HepG2 (cell line): ENCODE data around the gene SYS1. TPM values are rescaled to one million over a fixed set of nuclear protein-coding genes. Genes with fewer than 3 reads are reported as not detected.

Experiments
- CREB3 ChIP-seq: sonication (generic); formaldehyde crosslinking; IDR thresholded peaks from 2 replicates; pipeline ENCODE4 v1.5.0; 2020; ENCODE audit warnings: missing genetic modification reagents
- DR1 ChIP-seq: sonication (generic); formaldehyde crosslinking; IDR thresholded peaks from 2 replicates; pipeline ENCODE4 v1.8.0; 2021; ENCODE audit warnings: mild to moderate bottlenecking, missing genetic modification reagents, inconsistent platforms
- E2F1 ChIP-seq: sonication (generic); formaldehyde crosslinking; IDR thresholded peaks from 2 replicates; pipeline ENCODE4 v1.5.0; 2020; ENCODE audit warnings: missing genetic modification reagents
- FOXC1 ChIP-seq: sonication (generic); formaldehyde crosslinking; IDR thresholded peaks from 2 replicates; pipeline ENCODE4 v1.8.0; 2022; ENCODE audit warnings: mild to moderate bottlenecking, missing genetic modification reagents, borderline replicate concordance
- HES4 ChIP-seq: sonication (generic); formaldehyde crosslinking; IDR thresholded peaks from 2 replicates; pipeline ENCODE4 v1.9.0; 2021; ENCODE audit warnings: mild to moderate bottlenecking, missing genetic modification reagents, borderline replicate concordance
- HIVEP1 ChIP-seq: sonication (generic); formaldehyde crosslinking; IDR thresholded peaks from 2 replicates; pipeline ENCODE4 v1.4.0; 2020; ENCODE audit warnings: mild to moderate bottlenecking, missing genetic modification reagents
- LRRFIP1 ChIP-seq: sonication (generic); formaldehyde crosslinking; conservative IDR thresholded peaks from 2 replicates; pipeline ENCODE4 v1.4.0; 2020; ENCODE audit warnings: missing genetic modification reagents
- MIER2 ChIP-seq: IDR thresholded peaks from 2 replicates; pipeline ENCODE4 v1.6.1; 2016; ENCODE audit warnings: missing biosample characterization, missing genetic modification reagents
- NCOA5 ChIP-seq: sonication (generic); formaldehyde crosslinking; IDR thresholded peaks from 2 replicates; pipeline ENCODE4 v1.4.0; 2020; ENCODE audit warnings: missing genetic modification reagents
- ONECUT2 ChIP-seq: sonication (generic); formaldehyde crosslinking; IDR thresholded peaks from 2 replicates; pipeline ENCODE4 v1.4.0; 2020; ENCODE audit warnings: missing genetic modification reagents
- PITX1 ChIP-seq: sonication (generic); formaldehyde crosslinking; IDR thresholded peaks from 2 replicates; pipeline ENCODE4 v1.5.1; 2020; ENCODE audit warnings: mild to moderate bottlenecking, missing genetic modification reagents
- RAD51 ChIP-seq: fragments of 450-650 bp; IDR thresholded peaks from 2 replicates; pipeline ENCODE4 v1.6.1; 2016; ENCODE audit warnings: borderline replicate concordance
- RCOR2 ChIP-seq: IDR thresholded peaks from 2 replicates; pipeline ENCODE4 v1.6.1; 2016; ENCODE audit warnings: missing biosample characterization, missing genetic modification reagents
- SKI ChIP-seq: fragments of 450-650 bp; IDR thresholded peaks from one replicate; pipeline ENCODE4 v1.6.1; 2018; ENCODE audit warnings: mild to moderate bottlenecking; ENCODE audit not compliant: partially characterized antibody
- SNAPC2 ChIP-seq: sonication (generic); formaldehyde crosslinking; IDR thresholded peaks from 2 replicates; pipeline ENCODE4 v1.8.1; 2022; ENCODE audit warnings: mild to moderate bottlenecking, missing genetic modification reagents
- SOX13 ChIP-seq, 3 experiments: fragments of 450-650 bp in 1 of 3; sonication (generic) in 1 of 3; formaldehyde crosslinking in 1 of 3; IDR thresholded peaks in 2 of 3; conservative IDR thresholded peaks in 1 of 3; 2 replicates each; pipeline versions ENCODE4 v1.5.0 to v1.6.1; 2016 to 2020; ENCODE audit warnings: antibody characterized with exemption in 1 of 3, mild to moderate bottlenecking in 1 of 3, missing compliant biosample characterization in 1 of 3, missing genetic modification reagents in 1 of 3, moderate library complexity in 1 of 3
- TARDBP ChIP-seq: sonication (generic); formaldehyde crosslinking; IDR thresholded peaks from 2 replicates; pipeline ENCODE4 v1.8.0; 2022; ENCODE audit warnings: mild to moderate bottlenecking, missing genetic modification reagents
- XBP1 ChIP-seq: sonication (generic); formaldehyde crosslinking; IDR thresholded peaks from 2 replicates; pipeline ENCODE4 v1.5.0; 2020; ENCODE audit warnings: missing genetic modification reagents
- ZFYVE20 ChIP-seq: sonication (generic); formaldehyde crosslinking; IDR thresholded peaks from 2 replicates; pipeline ENCODE4 v1.8.0; 2023; ENCODE audit warnings: low read depth, mild to moderate bottlenecking, moderate library complexity, missing genetic modification reagents, borderline replicate concordance
- ZNF160 ChIP-seq: sonication (generic); formaldehyde crosslinking; IDR thresholded peaks from 2 replicates; pipeline ENCODE4 v1.8.0; 2022; ENCODE audit warnings: mild to moderate bottlenecking, inconsistent platforms, missing genetic modification reagents
- ZNF230 ChIP-seq: sonication (generic); formaldehyde crosslinking; IDR thresholded peaks from 2 replicates; pipeline ENCODE4 v1.4.0; 2020; ENCODE audit warnings: mild to moderate bottlenecking, missing genetic modification reagents
- ZNF441 ChIP-seq: sonication (generic); formaldehyde crosslinking; IDR thresholded peaks from 2 replicates; pipeline ENCODE4 v1.7.0; 2021; ENCODE audit warnings: missing genetic modification reagents, borderline replicate concordance
- ZNF576 ChIP-seq: sonication (generic); formaldehyde crosslinking; IDR thresholded peaks from 2 replicates; pipeline ENCODE4 v1.4.0; 2020; ENCODE audit warnings: mild to moderate bottlenecking, missing genetic modification reagents
- ZNF614 ChIP-seq: IDR thresholded peaks from 2 replicates; pipeline ENCODE4 v1.6.1; 2018; ENCODE audit warnings: missing biosample characterization, missing genetic modification reagents, inconsistent platforms, borderline replicate concordance
- polyA plus RNA-seq, 8 experiments: library from polyadenylated mRNA; depleted of rRNA in 3 of 8; stranded (reverse) in 7 of 8; unstranded in 1 of 8; fragments of >200 nt; fragmentation: Illumina TruSeq in 4 of 8; extraction: Trizol in 4 of 8; gene quantifications; 2 replicates each; pipeline versions ENCODE4 v1.2.1 to v1.2.3, GENCODE V29; 2011 to 2016; ENCODE audit warnings: low read depth in 4 of 8, missing spikeins in 1 of 8, mixed read lengths in 1 of 8; ENCODE audit not compliant: insufficient read depth in 1 of 8
- total RNA-seq, 5 experiments: library from RNA; depleted of rRNA; stranded (reverse); fragments of >200 nt; fragmentation: Illumina TruSeq; extraction: Trizol; gene quantifications; 2 replicates each; pipeline ENCODE4 v1.2.3, GENCODE V29; 2016; ENCODE audit warnings: low read depth in 1 of 5
- TF ChIP-seq, protein P1 (sequence below): sonication (generic); formaldehyde crosslinking; conservative IDR thresholded peaks from 2 replicates; pipeline ENCODE4 v1.4.0; 2020; ENCODE audit warnings: missing genetic modification reagents

Gene SYS1
- total and polyA plus RNA-seq, 2 of the 13 experiments (the other 11 are each of a cell fraction or from before 2014, with no cell fraction given): 38.3 to 65.6 TPM

GRCh38 chr20:45340236-45340847 lies 22.6 kb upstream of the SYS1 start (continued):
- no peak for TF ChIP-seq DR1 (CRISPR knock-in tag)
- TF ChIP-seq ZNF441: no peak
- peak; percentile 77 for TF ChIP-seq SOX13 (IDR thresholded peaks at IDR 0.05)
- TF ChIP-seq SOX13 (CRISPR knock-in tag; conservative IDR thresholded peaks at IDR 0.05 in 1 of 2, IDR thresholded peaks at IDR 0.05 in 1 of 2): peak in 1 of 2 experiments; percentile 98; a peak in 2 of 4 replicates
- TF ChIP-seq SKI: peak; percentile 86
- TF ChIP-seq NCOA5 (CRISPR knock-in tag): no peak
- no peak for TF ChIP-seq XBP1 (CRISPR knock-in tag)
- 0 out of 2 replicates have a peak, but pooled peaks have one; percentile 23 for TF ChIP-seq MIER2 (CRISPR knock-in tag)
- peak; percentile 82 for TF ChIP-seq PITX1 (CRISPR knock-in tag)
- TF ChIP-seq LRRFIP1: no peak
- TF ChIP-seq TARDBP (CRISPR knock-in tag): peak; percentile 73; the same call in 1 of the 2 replicates
- TF ChIP-seq CREB3 (CRISPR knock-in tag): no peak
- TF ChIP-seq HES4 (CRISPR knock-in tag): no peak
- TF ChIP-seq E2F1: no peak
- TF ChIP-seq SNAPC2: no peak
- 0 out of 2 replicates have a peak, but pooled peaks have one; percentile 17 for TF ChIP-seq ZNF576 (CRISPR knock-in tag)
- no peak for TF ChIP-seq RAD51
- TF ChIP-seq ONECUT2 (CRISPR knock-in tag): peak; percentile 30; the same call in 1 of the 2 replicates
- no peak for TF ChIP-seq HIVEP1 (CRISPR knock-in tag)
- no peak for TF ChIP-seq FOXC1
- TF ChIP-seq ZNF160 (CRISPR knock-in tag): 0 out of 2 replicates have a peak, but pooled peaks have one; percentile 58
- TF ChIP-seq ZFYVE20: no peak
- TF ChIP-seq ZNF230 (CRISPR knock-in tag): no peak
- peak; percentile 60; the same call in 1 of the 2 replicates for TF ChIP-seq ZNF614 (CRISPR knock-in tag)
- peak; percentile 99 for TF ChIP-seq RCOR2 (CRISPR knock-in tag)
- TF ChIP-seq, protein P1, sequence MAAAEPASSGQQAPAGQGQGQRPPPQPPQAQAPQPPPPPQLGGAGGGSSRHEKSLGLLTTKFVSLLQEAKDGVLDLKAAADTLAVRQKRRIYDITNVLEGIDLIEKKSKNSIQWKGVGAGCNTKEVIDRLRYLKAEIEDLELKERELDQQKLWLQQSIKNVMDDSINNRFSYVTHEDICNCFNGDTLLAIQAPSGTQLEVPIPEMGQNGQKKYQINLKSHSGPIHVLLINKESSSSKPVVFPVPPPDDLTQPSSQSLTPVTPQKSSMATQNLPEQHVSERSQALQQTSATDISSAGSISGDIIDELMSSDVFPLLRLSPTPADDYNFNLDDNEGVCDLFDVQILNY: no peak
